ENCODE results near the gene UBXN10.

UBXN10 gene

GRCh38 chr1:20234788-20235535 lies 49.1 kb downstream of the UBXN10 start:
- FAIRE-seq (no peak), DNase-seq (ENCODE audit: insufficient read length, low spot score) (no peak)
- no peak for TF ChIP-seq CTCF (IDR thresholded peaks at IDR 0.05; ENCODE audit: insufficient read depth, missing control alignments)

GRCh38 chr1:20237646-20238045 lies 51.8 kb downstream of the UBXN10 start:
- no peak for TF ChIP-seq CTCF (IDR thresholded peaks at IDR 0.05; ENCODE audit: insufficient read depth, missing control alignments)
- DNase-seq (ENCODE audit: insufficient read length, low spot score) (no peak), FAIRE-seq (no peak)

GRCh38 chr1:20240012-20240411 lies 54.1 kb downstream of the UBXN10 start:
- no peak for FAIRE-seq

GRCh38 chr1:20242890-20243479 lies 57.1 kb downstream of the UBXN10 start:
- FAIRE-seq (no peak), DNase-seq (ENCODE audit: insufficient read length, low spot score) (no peak)

More at GRCh38 chr1:20240012-20240411, 54.1 kb downstream of the UBXN10 start:
- no peak for TF ChIP-seq CTCF (IDR thresholded peaks at IDR 0.05; ENCODE audit: insufficient read depth, missing control alignments)
- DNase-seq (ENCODE audit: insufficient read length, low spot score): no peak

More at GRCh38 chr1:20242890-20243479, 57.1 kb downstream of the UBXN10 start:
- no peak for TF ChIP-seq CTCF (IDR thresholded peaks at IDR 0.05; ENCODE audit: insufficient read depth, missing control alignments)

Data from D721Med (cell line).